A673 (cell line): ENCODE data around the gene FCRLB. TPM values are rescaled to one million over a fixed set of nuclear protein-coding genes. Genes with fewer than 3 reads are reported as not detected.

Experiments used
- BruUV-seq: library from RNA; stranded (reverse); fragments of 400-500 nt; replicated peaks from 2 replicates; lab custom pipeline; 2021; lab: Mats Ljungman, UMichigan
- CTCF ChIA-PET: fragments of 300-600 bp; sonication (Branson Sonifier 250); formaldehyde crosslinking; loops from one replicate; lab custom pipeline; 2022; ENCODE audit warnings: antibody characterized with exemption; lab: Charles Lee
- POLR2A ChIA-PET: fragments of 300-600 bp; sonication (Branson Sonifier 250); formaldehyde crosslinking; loops from one replicate; lab custom pipeline; 2022; ENCODE audit warnings: antibody characterized with exemption; ENCODE audit not compliant: low non-redundant PET; lab: Charles Lee
- DNase-seq: peaks from one replicate; pipeline ENCODE4 v3.0.0-alpha.2; 2015; ENCODE audit warnings: low spot score
- H3K27ac ChIP-seq: fragments of 200-600 bp; sonication (generic); 2 replicates; pipeline ENCODE4 v1.5.1; 2016; ENCODE audit warnings: mixed run types, low read depth, mild to moderate bottlenecking, mixed read lengths, antibody characterized with exemption, low read length; ENCODE audit not compliant: poor library complexity, severe bottlenecking
- H3K27me3 ChIP-seq: fragments of 200-600 bp; sonication (generic); replicated peaks from 2 replicates; pipeline ENCODE4 v1.6.1; 2017; ENCODE audit warnings: mixed run types, low read depth, mild to moderate bottlenecking, mixed read lengths, antibody characterized with exemption, low read length; ENCODE audit not compliant: insufficient read depth, poor library complexity
- H3K36me3 ChIP-seq: fragments of 200-600 bp; sonication (generic); 2 replicates; pipeline ENCODE4 v1.6.1; 2016; ENCODE audit warnings: mixed run types, mild to moderate bottlenecking, mixed read lengths, antibody characterized with exemption, low read length; ENCODE audit not compliant: insufficient read depth, poor library complexity, severe bottlenecking
- H3K4me1 ChIP-seq: fragments of 200-600 bp; sonication (generic); 2 replicates; pipeline ENCODE4 v1.6.1; 2017; ENCODE audit warnings: mixed run types, mild to moderate bottlenecking, mixed read lengths, antibody characterized with exemption, low read length; ENCODE audit not compliant: insufficient read depth, poor library complexity, severe bottlenecking
- H3K4me3 ChIP-seq: fragments of 200-600 bp; sonication (generic); 2 replicates; pipeline ENCODE4 v1.5.1; 2016; ENCODE audit warnings: low read depth, mixed run types, mild to moderate bottlenecking, mixed read lengths, low read length; ENCODE audit not compliant: poor library complexity, severe bottlenecking
- H3K9me3 ChIP-seq: fragments of 200-600 bp; sonication (generic); 2 replicates; pipeline ENCODE4 v1.6.1; 2016; ENCODE audit warnings: mixed run types, low read depth, mild to moderate bottlenecking, mixed read lengths, antibody characterized with exemption, low read length; ENCODE audit not compliant: poor library complexity, severe bottlenecking
- EZH2 ChIP-seq: fragments of 200-600 bp; sonication (generic); IDR thresholded peaks from 2 replicates; pipeline ENCODE4 v1.6.1; 2017; ENCODE audit warnings: borderline replicate concordance, low read depth, mild to moderate bottlenecking, mixed read lengths, antibody characterized with exemption, low read length; ENCODE audit not compliant: poor library complexity, severe bottlenecking
- intact Hi-C: fragments of 100-400 bp; cut with micrococcal nuclease; formaldehyde crosslinking; loops from one replicate; pipeline ENCODE4 v1.10.0; 2022; ENCODE audit not compliant: unreplicated experiment
- total RNA-seq: library from RNA; stranded (reverse); gene quantifications from 2 replicates; pipeline ENCODE4 v1.2.3, GENCODE V29; 2021
- TF ChIP-seq, protein P1 (sequence below): fragments of 300-800, 200-600 bp; sonication (generic); conservative IDR thresholded peaks from 2 replicates; pipeline ENCODE4 v1.5.1; 2017; ENCODE audit warnings: low read depth, mild to moderate bottlenecking, antibody characterized with exemption, low read length, moderate library complexity, mixed read lengths

FCRLB gene
- total RNA-seq, 1 experiment from 2014 or later, result 0.67 TPM

DNA sequence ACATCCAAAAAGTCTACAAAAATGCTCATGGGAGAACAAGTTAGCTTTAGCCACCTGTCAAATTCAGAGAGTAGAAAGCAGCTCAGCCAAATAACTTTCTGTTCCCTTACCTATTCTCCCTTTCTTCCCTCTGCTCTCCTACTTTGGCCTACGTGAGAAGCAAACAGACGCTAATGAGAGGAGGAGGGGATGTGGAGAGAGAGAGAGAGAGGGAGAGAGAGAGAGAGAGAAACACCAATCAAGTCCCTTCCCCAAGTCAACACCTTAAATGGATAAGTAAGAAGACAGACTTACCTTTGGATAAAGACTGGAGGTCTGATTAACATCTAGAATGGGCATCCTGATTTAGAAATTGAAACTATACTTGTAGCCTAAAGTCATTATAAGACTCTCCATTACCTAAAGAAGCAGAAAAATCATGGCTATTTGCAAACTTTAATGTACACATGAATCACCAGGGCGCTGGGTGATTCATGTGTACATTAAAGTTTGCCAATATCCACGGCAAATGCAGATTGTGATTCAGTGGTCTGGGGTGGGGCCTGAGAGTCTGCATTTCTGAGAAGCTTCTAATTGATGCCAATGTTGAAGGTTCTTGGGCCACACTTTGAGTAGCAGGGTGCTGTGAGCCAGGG is 15.1 kb downstream of the FCRLB start:
- Histone ChIP-seq H3K4me1 (peaks cover 13% of the 10 kb centered on the region), H3K27ac (no peak overlapping the region), H3K27me3 (no peaks in the 10 kb centered on the region), H3K36me3 (no peaks in the 10 kb centered on the region), H3K9me3 (no peaks in the 10 kb centered on the region), H3K4me3 (no peak overlapping the region)
- no peak for DNase-seq
- intact Hi-C loops, result loop anchor here (10.0 kb wide), 1 partner anchor 172 kb away; no protein-coding TSS in a partner anchor
- TF ChIP-seq, protein P1, sequence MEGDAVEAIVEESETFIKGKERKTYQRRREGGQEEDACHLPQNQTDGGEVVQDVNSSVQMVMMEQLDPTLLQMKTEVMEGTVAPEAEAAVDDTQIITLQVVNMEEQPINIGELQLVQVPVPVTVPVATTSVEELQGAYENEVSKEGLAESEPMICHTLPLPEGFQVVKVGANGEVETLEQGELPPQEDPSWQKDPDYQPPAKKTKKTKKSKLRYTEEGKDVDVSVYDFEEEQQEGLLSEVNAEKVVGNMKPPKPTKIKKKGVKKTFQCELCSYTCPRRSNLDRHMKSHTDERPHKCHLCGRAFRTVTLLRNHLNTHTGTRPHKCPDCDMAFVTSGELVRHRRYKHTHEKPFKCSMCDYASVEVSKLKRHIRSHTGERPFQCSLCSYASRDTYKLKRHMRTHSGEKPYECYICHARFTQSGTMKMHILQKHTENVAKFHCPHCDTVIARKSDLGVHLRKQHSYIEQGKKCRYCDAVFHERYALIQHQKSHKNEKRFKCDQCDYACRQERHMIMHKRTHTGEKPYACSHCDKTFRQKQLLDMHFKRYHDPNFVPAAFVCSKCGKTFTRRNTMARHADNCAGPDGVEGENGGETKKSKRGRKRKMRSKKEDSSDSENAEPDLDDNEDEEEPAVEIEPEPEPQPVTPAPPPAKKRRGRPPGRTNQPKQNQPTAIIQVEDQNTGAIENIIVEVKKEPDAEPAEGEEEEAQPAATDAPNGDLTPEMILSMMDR, result no peak
- TF ChIP-seq EZH2, result no peak
- BruUV-seq, result no TSS peak
- CTCF ChIA-PET, result interaction anchor here (0.9 kb wide), 1 partner anchor 301 kb away, joined by 4 read pairs; no protein-coding TSS in a partner anchor
- POLR2A ChIA-PET, result interaction anchor here (0.7 kb wide), 1 partner anchor 35 kb away, joined by 3 read pairs; no protein-coding TSS in a partner anchor

DNA sequence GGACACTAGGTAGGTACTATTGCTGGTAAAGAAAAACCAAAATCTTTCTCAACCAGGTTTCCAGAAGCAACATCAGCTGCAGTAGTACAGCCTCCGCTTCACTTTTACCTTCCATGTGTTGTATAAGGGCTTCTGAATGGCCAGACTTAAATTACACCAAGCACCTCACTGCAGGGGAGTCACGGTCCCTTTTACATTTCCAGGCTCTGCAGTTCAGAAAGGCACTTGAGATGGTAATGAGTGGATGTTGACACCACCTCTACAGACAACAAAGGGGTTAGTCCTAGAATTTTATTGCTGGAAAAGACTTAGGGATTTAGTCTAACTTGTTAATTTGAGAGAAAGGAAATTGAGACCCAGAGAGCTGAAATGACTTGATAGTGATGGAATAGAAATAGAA is 16.3 kb downstream of the FCRLB start:
- no TSS peak for BruUV-seq
- Histone ChIP-seq H3K4me1 (peaks cover 13% of the 10 kb centered on the region), H3K4me3 (no peak overlapping the region), H3K36me3 (no peaks in the 10 kb centered on the region), H3K27ac (no peak overlapping the region), H3K27me3 (no peaks in the 10 kb centered on the region), H3K9me3 (no peaks in the 10 kb centered on the region)
- CTCF ChIA-PET, result interaction anchor here (0.9 kb wide), 1 partner anchor 299 kb away, joined by 4 read pairs; no protein-coding TSS in a partner anchor
- POLR2A ChIA-PET, result no interaction called here
- DNase-seq, result no peak
- no peak for TF ChIP-seq EZH2
- TF ChIP-seq, protein P1, result no peak
- intact Hi-C loops, result loop anchor here (2.0 to 10.0 kb wide), 2 partner anchors 173 to 251 kb away; no protein-coding TSS in a partner anchor

DNA sequence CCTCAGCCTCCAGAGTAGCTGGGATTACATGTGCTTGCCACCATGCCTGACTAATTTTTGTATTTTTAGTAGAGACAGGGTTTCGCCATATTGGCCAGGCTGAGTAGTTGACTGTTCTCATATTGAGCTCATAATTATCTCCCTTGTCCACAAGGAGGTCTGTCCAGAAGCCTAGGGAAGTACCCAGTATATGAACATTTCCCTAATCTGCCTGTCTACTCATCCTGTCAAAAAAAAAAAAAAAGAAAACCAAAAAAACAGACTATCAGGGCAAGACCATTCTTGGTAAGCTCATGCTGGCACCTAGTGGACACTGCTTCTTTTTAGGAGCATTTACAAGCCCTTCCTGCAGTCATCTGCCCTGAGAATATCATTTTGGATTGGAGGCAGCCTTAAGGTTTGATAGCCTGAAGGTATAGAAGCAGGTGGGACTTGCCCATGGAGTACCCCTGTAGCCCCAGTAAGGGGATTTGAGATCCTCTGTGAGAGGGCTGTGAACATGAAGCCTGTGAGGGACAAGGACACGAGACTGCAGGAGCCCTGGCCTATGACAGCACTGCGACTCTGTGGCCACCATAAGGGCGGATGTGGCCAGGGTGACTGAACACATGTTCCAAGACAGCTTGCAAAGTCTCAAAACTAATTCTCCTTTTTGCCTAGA is 17.4 kb downstream of the FCRLB start:
- peak; percentile 68 for DNase-seq
- H3K4me1 ChIP-seq, result peaks cover 5% of the 10 kb centered on the region
- H3K27me3 ChIP-seq, result no peaks in the 10 kb centered on the region
- ChIA-PET POLR2A (interaction anchor here (0.7 kb wide), 1 partner anchor 10 kb away, joined by 4 read pairs; no protein-coding TSS in a partner anchor), CTCF (interaction anchor here (0.6 to 1.1 kb wide), 3 partner anchors 12 to 251 kb away, joined by 4 to 5 read pairs (median 5); no protein-coding TSS in a partner anchor)
- H3K27ac ChIP-seq, result no peak overlapping the region
- no peak for TF ChIP-seq EZH2
- TF ChIP-seq, protein P1, result peak; percentile 60
- H3K36me3 ChIP-seq, result no peaks in the 10 kb centered on the region
- BruUV-seq, result no TSS peak
- no peak overlapping the region for H3K4me3 ChIP-seq
- H3K9me3 ChIP-seq, result no peaks in the 10 kb centered on the region
- intact Hi-C loops, result loop anchor here (2.0 to 10.0 kb wide), 2 partner anchors 174 to 252 kb away; no protein-coding TSS in a partner anchor
